ENCODE data around the gene DNAJC21. TPM values are rescaled to one million over a fixed set of nuclear protein-coding genes. Genes with fewer than 3 reads are reported as not detected.

Gene DNAJC21
- total RNA-seq, 3 donors from 2014 or later = 56.3 to 64.0 (median 61.7) TPM

Other genes starting within 250 kb of the DNAJC21 start
- under 1 TPM in 1 of 3 donors, not detected in 2; 0.10 TPM for gene TTC23L, start 90.4 kb upstream of the DNAJC21 start, total RNA-seq
- 10 to 100 TPM; 45.3 to 50.1 (median 49.6) TPM for gene RAD1, start 14.1 kb upstream of the DNAJC21 start, total RNA-seq
- gene BRIX1, start 13.8 kb upstream of the DNAJC21 start, total RNA-seq = 100 to 1,000 TPM; 134 to 152 (median 138) TPM
- gene AGXT2, start 118.4 kb downstream of the DNAJC21 start, total RNA-seq = not detected